CD8-positive, alpha-beta memory T cell (primary cell): ENCODE data around the gene TRMT10C. TPM values are rescaled to one million over a fixed set of nuclear protein-coding genes. Genes with fewer than 3 reads are reported as not detected.

ENCODE experiments used
- CTCF ChIA-PET: fragments of 350-600 bp; sonication (Branson Sonifier 250); formaldehyde crosslinking; loops from one replicate; lab custom pipeline; 2021; ENCODE audit warnings: antibody characterized with exemption; lab: Charles Lee
- POLR2A ChIA-PET: fragments of 350-600 bp; sonication (Branson Sonifier 250); formaldehyde crosslinking; loops from one replicate; lab custom pipeline; 2021; ENCODE audit warnings: antibody characterized with exemption; lab: Charles Lee
- DNase-seq, 5 donors: peaks; one replicate each; pipeline versions ENCODE4 v3.0.0 to v3.0.0-alpha.2; 2020 to 2022; ENCODE audit warnings: mixed read lengths in 1 of 5
- H3K27ac ChIP-seq: one replicate; pipeline ENCODE4 v1.7.0; 2013; ENCODE audit warnings: low read depth, mild to moderate bottlenecking, low read length, moderate library complexity
- H3K27me3 ChIP-seq: 2 replicates; pipeline ENCODE4 v1.7.0; 2013; ENCODE audit warnings: low read length, mild to moderate bottlenecking; ENCODE audit not compliant: insufficient read depth, poor library complexity, severe bottlenecking
- H3K36me3 ChIP-seq: 2 replicates; pipeline ENCODE4 v1.7.0; 2013; ENCODE audit warnings: mild to moderate bottlenecking, low read length, moderate library complexity; ENCODE audit not compliant: insufficient read depth
- H3K4me1 ChIP-seq: 2 replicates; pipeline ENCODE4 v1.7.0; 2013; ENCODE audit warnings: mild to moderate bottlenecking, low read length, moderate library complexity; ENCODE audit not compliant: insufficient read depth
- H3K4me3 ChIP-seq: 2 replicates; pipeline ENCODE4 v1.7.0; 2013; ENCODE audit warnings: mild to moderate bottlenecking, low read length
- H3K9me3 ChIP-seq: 2 replicates; pipeline ENCODE4 v1.7.0; 2013; ENCODE audit warnings: mild to moderate bottlenecking, low read length
- H3K27ac Mint-ChIP-seq, 8 donors: one replicate each; pipeline ENCODE4 v1.8.0; 2020 to 2021; ENCODE audit warnings: mixed read lengths in 8 of 8, mild to moderate bottlenecking in 6 of 8, inconsistent platforms in 3 of 8, moderate library complexity in 3 of 8
- H3K27me3 Mint-ChIP-seq, 2 donors: one replicate each; pipeline ENCODE4 v1.8.0; 2020 to 2021; ENCODE audit warnings: mixed read lengths in 2 of 2, mild to moderate bottlenecking in 1 of 2, moderate library complexity in 1 of 2
- H3K36me3 Mint-ChIP-seq, 3 donors: one replicate each; pipeline ENCODE4 v1.8.0; 2020 to 2021; ENCODE audit warnings: mixed read lengths in 3 of 3, inconsistent platforms in 1 of 3, mild to moderate bottlenecking in 1 of 3
- H3K4me1 Mint-ChIP-seq, 3 donors: one replicate each; pipeline ENCODE4 v1.8.0; 2020 to 2021; ENCODE audit warnings: mixed read lengths in 3 of 3, inconsistent platforms in 1 of 3, mild to moderate bottlenecking in 1 of 3
- H3K4me3 Mint-ChIP-seq, 7 donors: one replicate each; pipeline ENCODE4 v1.8.0; 2020 to 2021; ENCODE audit warnings: mixed read lengths in 7 of 7, mild to moderate bottlenecking in 6 of 7, moderate library complexity in 4 of 7, inconsistent platforms in 2 of 7
- H3K9me3 Mint-ChIP-seq, 5 donors: one replicate each; pipeline ENCODE4 v1.8.0; 2020 to 2022; ENCODE audit warnings: mixed read lengths in 5 of 5, mild to moderate bottlenecking in 3 of 5, moderate library complexity in 2 of 5, inconsistent platforms in 1 of 5
- polyA plus RNA-seq: library from polyadenylated mRNA; unstranded; fragments of 300-500 nt; fragmentation: Illumina TruSeq; gene quantifications from one replicate; pipeline ENCODE4 v1.2.3, GENCODE V29; 2021
- total RNA-seq, 2 experiments: library from RNA; stranded (reverse); gene quantifications; one replicate each; pipeline ENCODE4 v1.2.3, GENCODE V29; 2021

Gene TRMT10C
- total and polyA plus RNA-seq, 3 experiments from 2014 or later: 37.3 to 59.3 (median 57.4) TPM

DNA sequence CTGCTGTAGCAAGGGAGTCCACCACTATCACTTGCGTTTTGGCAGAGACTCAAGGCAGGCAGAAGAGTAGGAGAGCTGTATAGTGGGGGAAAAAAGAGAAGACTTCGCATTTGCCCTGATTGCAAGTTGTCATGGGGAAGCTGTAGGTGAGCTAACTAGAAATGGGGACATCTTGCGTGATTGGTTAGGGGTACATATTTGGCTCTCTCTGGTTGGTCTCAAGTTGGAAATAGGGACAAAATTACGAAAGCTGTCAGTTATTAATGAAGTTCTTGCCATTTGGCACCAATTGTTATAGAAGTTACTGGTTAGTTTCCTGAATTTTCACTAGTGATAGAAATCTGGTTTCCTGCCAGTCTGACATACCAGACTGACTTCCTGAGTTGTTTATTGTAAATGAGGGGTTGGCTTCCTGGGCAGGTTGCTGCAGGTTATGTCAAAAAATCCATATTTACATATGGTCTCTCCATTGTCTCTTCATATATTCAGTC is 40.4 kb upstream of the TRMT10C start:
- H3K36me3 Mint-ChIP-seq: peaks cover 0 to 9% (median 0%) of the 10 kb centered on the region in 3 donors
- peaks cover 37 to 54% (median 50%) of the 10 kb centered on the region in 3 donors for H3K4me1 Mint-ChIP-seq
- Histone ChIP-seq H3K27ac (peak overlapping the region; percentile 24), H3K36me3 (no peaks in the 10 kb centered on the region), H3K4me1 (peaks cover 55% of the 10 kb centered on the region), H3K4me3 (peak overlapping the region; percentile 19), H3K27me3 (no peaks in the 10 kb centered on the region), H3K9me3 (no peaks in the 10 kb centered on the region)
- DNase-seq: peak in 4 of 5 donors; percentile 14 to 69 (median 59)
- H3K27me3 Mint-ChIP-seq: no peaks in the 10 kb centered on the region
- ChIA-PET CTCF (interaction anchor here (1.0 to 2.5 kb wide), 7 partner anchors 8 to 52 kb away, joined by 3 to 9 read pairs (median 4); partner anchors contain the start of gene PCNP), POLR2A (interaction anchor here (1.2 to 1.8 kb wide), 3 partner anchors 8 to 53 kb away, joined by 4 to 6 read pairs (median 5); partner anchors contain the start of genes PCNP and SENP7)
- peak overlapping the region; percentile 89 to 96 (median 95) for H3K27ac Mint-ChIP-seq
- peaks cover 0 to 4% (median 0%) of the 10 kb centered on the region in 5 donors for H3K9me3 Mint-ChIP-seq
- peak overlapping the region; percentile 8 to 78 (median 59) for H3K4me3 Mint-ChIP-seq

- Histone ChIP-seq H3K9me3 (no peaks in the 10 kb centered on the region), H3K4me1 (peaks cover 35% of the 10 kb centered on the region), H3K27ac (no peak overlapping the region), H3K36me3 (no peaks in the 10 kb centered on the region), H3K27me3 (no peaks in the 10 kb centered on the region), H3K4me3 (no peak overlapping the region)
- H3K4me1 Mint-ChIP-seq: peaks cover 21 to 38% (median 37%) of the 10 kb centered on the region in 3 donors
- CTCF ChIA-PET: interaction anchor here (1.5 kb wide), 1 partner anchor 14 kb away, joined by 4 read pairs; no protein-coding TSS in a partner anchor
- H3K27me3 Mint-ChIP-seq: no peaks in the 10 kb centered on the region
- no peak for DNase-seq
- POLR2A ChIA-PET: no interaction called here
- no peak overlapping the region for H3K4me3 Mint-ChIP-seq
- H3K9me3 Mint-ChIP-seq: peaks cover 0 to 4% (median 0%) of the 10 kb centered on the region in 5 donors
- H3K27ac Mint-ChIP-seq: no peak overlapping the region
- peaks cover 0 to 9% (median 0%) of the 10 kb centered on the region in 3 donors for H3K36me3 Mint-ChIP-seq
These were observed 34.2 kb upstream of the TRMT10C start for GRCh38 chr3:101527441-101527840.

- H3K9me3 ChIP-seq: no peaks in the 10 kb centered on the region
- ChIA-PET POLR2A (no interaction called here), CTCF (interaction anchor here (0.5 to 1.5 kb wide), 2 partner anchors 13 to 189 kb away, joined by 3 to 4 read pairs; no protein-coding TSS in a partner anchor)
- H3K27me3 Mint-ChIP-seq: no peaks in the 10 kb centered on the region
- H3K27ac ChIP-seq: no peak overlapping the region
- no peak overlapping the region for H3K4me3 ChIP-seq
- H3K36me3 ChIP-seq: no peaks in the 10 kb centered on the region
- H3K4me1 Mint-ChIP-seq: peaks cover 21 to 34% (median 34%) of the 10 kb centered on the region in 3 donors
- peaks cover 33% of the 10 kb centered on the region for H3K4me1 ChIP-seq
- no peak for DNase-seq
- H3K36me3 Mint-ChIP-seq: peaks cover 0 to 9% (median 0%) of the 10 kb centered on the region in 3 donors
- peak overlapping the region in 1 of 8 donors; percentile 63 for H3K27ac Mint-ChIP-seq
- H3K9me3 Mint-ChIP-seq: peaks cover 0 to 4% (median 0%) of the 10 kb centered on the region in 5 donors
- H3K4me3 Mint-ChIP-seq: no peak overlapping the region
- no peaks in the 10 kb centered on the region for H3K27me3 ChIP-seq
These were observed 33.8 kb upstream of the TRMT10C start for GRCh38 chr3:101527906-101528305.

DNA sequence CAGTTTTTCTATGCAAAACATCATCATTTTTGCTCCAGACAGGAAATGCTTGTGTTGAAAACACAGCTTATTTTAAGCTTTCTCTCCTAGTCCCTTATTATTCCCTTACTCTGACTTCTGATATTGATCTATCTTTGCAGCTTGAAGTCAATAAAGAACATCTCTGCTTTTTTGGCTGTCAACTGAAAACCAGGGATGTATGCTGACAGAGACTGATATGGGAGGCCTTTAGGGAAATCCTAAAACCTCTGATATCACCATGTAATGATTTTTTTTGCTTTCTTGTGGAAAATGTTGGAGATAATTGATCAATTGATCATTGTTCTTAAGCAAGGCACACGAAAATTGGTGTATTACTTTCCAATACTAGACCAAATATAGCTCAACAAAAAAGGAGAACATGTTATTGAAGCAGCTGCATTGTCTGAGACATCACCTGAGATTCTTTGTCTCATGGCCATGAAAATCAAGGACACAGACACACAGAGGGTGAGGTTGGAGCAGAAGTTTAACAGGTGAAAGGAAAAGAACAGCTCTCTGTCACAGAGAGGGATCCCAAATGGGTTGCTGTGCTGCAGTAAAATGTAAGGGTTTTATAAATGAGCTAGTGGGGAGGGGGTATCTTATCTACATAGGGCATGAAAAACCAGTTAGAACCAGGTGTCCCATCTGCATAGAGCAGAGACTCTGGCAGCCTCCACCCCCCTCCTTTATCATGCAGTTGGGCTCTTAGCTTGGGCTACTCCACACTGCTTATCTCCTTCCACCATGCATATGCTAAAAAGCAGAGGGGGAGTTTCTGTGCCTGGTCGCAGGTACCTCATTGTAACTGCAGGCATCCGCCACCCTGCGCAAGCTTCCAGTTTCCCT is 31.6 kb upstream of the TRMT10C start:
- Histone ChIP-seq H3K36me3 (no peaks in the 10 kb centered on the region), H3K9me3 (no peaks in the 10 kb centered on the region), H3K4me3 (no peak overlapping the region), H3K4me1 (peaks cover 33% of the 10 kb centered on the region), H3K27ac (peak overlapping the region; percentile 17), H3K27me3 (no peaks in the 10 kb centered on the region)
- Mint-ChIP-seq H3K4me3 (peak overlapping the region in 2 of 7 donors; percentile 33 to 41), H3K4me1 (peaks cover 21 to 34% (median 32%) of the 10 kb centered on the region in 3 donors), H3K9me3 (peaks cover 0 to 1% (median 0%) of the 10 kb centered on the region in 5 donors), H3K36me3 (peaks cover 0 to 5% (median 0%) of the 10 kb centered on the region in 3 donors), H3K27me3 (no peaks in the 10 kb centered on the region), H3K27ac (peak overlapping the region in 7 of 8 donors; percentile 62 to 86 (median 79))
- ChIA-PET POLR2A (interaction anchor here (1.0 kb wide), 1 partner anchor 8 kb away, joined by 3 read pairs; no protein-coding TSS in a partner anchor), CTCF (interaction anchor here (1.5 to 1.8 kb wide), 2 partner anchors 9 to 11 kb away, joined by 6 to 8 read pairs; no protein-coding TSS in a partner anchor)
- DNase-seq: no peak

- Histone ChIP-seq H3K27me3 (no peaks in the 10 kb centered on the region), H3K27ac (peak overlapping the region; percentile 17), H3K36me3 (no peaks in the 10 kb centered on the region), H3K4me3 (no peak overlapping the region), H3K4me1 (peaks cover 33% of the 10 kb centered on the region), H3K9me3 (no peaks in the 10 kb centered on the region)
- ChIA-PET CTCF (interaction anchor here (1.5 to 1.8 kb wide), 2 partner anchors 9 to 12 kb away, joined by 6 to 8 read pairs; no protein-coding TSS in a partner anchor), POLR2A (interaction anchor here (1.0 kb wide), 1 partner anchor 8 kb away, joined by 3 read pairs; no protein-coding TSS in a partner anchor)
- Mint-ChIP-seq H3K9me3 (no peaks in the 10 kb centered on the region), H3K27me3 (no peaks in the 10 kb centered on the region), H3K4me1 (peaks cover 21 to 34% (median 32%) of the 10 kb centered on the region in 3 donors), H3K27ac (peak overlapping the region in 7 of 8 donors; percentile 62 to 86 (median 79)), H3K4me3 (peak overlapping the region in 3 of 7 donors; percentile 17 to 41 (median 33)), H3K36me3 (no peaks in the 10 kb centered on the region)
- no peak for DNase-seq
These were observed 31.0 kb upstream of the TRMT10C start for GRCh38 chr3:101530686-101531047.

DNA sequence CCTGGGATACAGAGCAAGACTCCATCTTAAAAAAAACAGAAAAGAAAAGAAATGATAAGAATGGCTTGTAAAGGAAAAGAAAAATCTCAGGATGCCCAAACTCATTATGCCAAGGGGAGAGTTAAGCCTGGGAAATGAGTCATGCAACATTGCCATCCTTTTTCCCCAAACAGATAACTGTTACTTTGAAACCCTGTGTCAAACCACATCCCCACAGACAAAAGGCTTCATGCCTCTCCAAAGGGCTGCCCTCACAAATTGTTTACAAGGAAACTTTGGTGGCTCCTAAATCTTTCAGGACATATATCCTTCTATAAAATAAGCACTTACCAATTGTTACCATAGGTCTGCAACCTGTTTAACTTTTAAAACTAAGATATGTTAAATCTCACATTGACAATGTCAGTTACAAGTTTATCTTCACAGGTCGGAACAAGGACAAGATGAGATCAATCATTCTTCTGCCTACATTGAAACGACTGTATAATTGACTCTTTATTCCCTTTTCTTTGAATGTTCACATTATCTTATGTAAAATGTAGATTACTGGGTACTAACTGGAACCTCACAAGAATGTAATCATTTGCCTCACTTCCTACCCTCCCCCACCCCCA is 30.1 kb upstream of the TRMT10C start:
- POLR2A ChIA-PET: no interaction called here
- Mint-ChIP-seq H3K4me3 (peak overlapping the region in 3 of 7 donors; percentile 24 to 41 (median 33)), H3K27me3 (no peaks in the 10 kb centered on the region), H3K27ac (peak overlapping the region in 7 of 8 donors; percentile 3 to 86 (median 78)), H3K36me3 (peaks cover 0 to 5% (median 0%) of the 10 kb centered on the region in 3 donors), H3K9me3 (no peaks in the 10 kb centered on the region), H3K4me1 (peaks cover 21 to 34% (median 32%) of the 10 kb centered on the region in 3 donors)
- CTCF ChIA-PET: no interaction called here
- peak overlapping the region; percentile 13 for H3K27ac ChIP-seq
- H3K4me3 ChIP-seq: no peak overlapping the region
- H3K4me1 ChIP-seq: peaks cover 33% of the 10 kb centered on the region
- H3K36me3 ChIP-seq: no peaks in the 10 kb centered on the region
- no peaks in the 10 kb centered on the region for H3K27me3 ChIP-seq
- no peak for DNase-seq
- H3K9me3 ChIP-seq: no peaks in the 10 kb centered on the region

DNA sequence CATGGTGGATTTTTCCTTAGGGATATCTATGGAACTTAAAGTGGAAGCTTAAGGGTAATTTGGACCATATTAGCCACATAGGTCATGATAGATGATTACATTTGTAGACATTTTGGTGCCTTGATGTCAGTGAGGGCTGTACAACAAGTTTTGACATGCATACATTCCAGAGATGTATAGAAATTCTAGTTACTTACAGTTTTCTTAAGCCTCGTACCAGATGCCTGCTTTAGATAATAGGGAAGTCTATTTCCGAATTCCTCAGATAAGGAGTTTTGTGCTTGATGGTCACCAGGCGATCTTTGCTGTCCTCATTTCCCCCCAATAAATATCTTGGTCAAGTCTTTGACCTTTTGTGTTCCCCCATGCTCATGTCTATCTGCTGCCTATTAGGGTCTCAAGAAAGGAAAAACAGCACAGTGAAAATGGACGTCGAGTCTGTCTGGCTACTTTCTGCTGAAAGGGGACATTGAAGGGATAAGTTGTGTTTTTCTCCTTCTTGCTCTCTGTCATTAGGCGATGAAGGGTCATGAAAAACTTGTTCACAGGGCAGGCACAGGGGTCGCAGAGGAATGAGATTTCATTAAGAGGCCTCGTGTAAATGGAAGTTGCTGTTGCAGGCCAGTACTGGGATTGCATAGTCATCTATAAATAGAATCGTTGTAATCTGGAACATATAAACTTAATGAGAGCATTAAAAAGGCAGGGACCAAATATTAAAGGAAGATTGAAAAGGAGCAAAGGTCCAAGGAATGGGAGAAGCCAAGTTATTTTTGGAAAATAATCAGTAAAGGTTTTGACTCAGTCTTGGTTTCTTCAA is 28.7 kb upstream of the TRMT10C start:
- H3K9me3 Mint-ChIP-seq: no peaks in the 10 kb centered on the region
- DNase-seq: no peak
- H3K27ac Mint-ChIP-seq: peak overlapping the region in 2 of 8 donors; percentile 43 to 82
- H3K36me3 Mint-ChIP-seq: peaks cover 0 to 5% (median 0%) of the 10 kb centered on the region in 3 donors
- H3K4me3 Mint-ChIP-seq: no peak overlapping the region
- ChIA-PET CTCF (no interaction called here), POLR2A (no interaction called here)
- Histone ChIP-seq H3K27ac (peak overlapping the region; percentile 36), H3K36me3 (no peaks in the 10 kb centered on the region), H3K9me3 (no peaks in the 10 kb centered on the region), H3K27me3 (no peaks in the 10 kb centered on the region), H3K4me1 (peaks cover 33% of the 10 kb centered on the region), H3K4me3 (no peak overlapping the region)
- H3K4me1 Mint-ChIP-seq: peaks cover 21 to 34% (median 32%) of the 10 kb centered on the region in 3 donors
- no peaks in the 10 kb centered on the region for H3K27me3 Mint-ChIP-seq
